Stimulated activated CD8-positive, alpha-beta memory T cell treated with anti-CD3 and anti-CD28 coated beads, Interleukin-7, amount 100 ng/mL, for 48 hours (primary cell): Measurements from ENCODE around the gene RRP8.

Experiments used
- DNase-seq, 2 donors: peaks; one replicate each; pipeline ENCODE4 v3.0.0-alpha.2; 2020; ENCODE audit warnings: low read depth in 1 of 2; ENCODE audit errors: extremely low read depth in 1 of 2

Gene RRP8

DNA sequence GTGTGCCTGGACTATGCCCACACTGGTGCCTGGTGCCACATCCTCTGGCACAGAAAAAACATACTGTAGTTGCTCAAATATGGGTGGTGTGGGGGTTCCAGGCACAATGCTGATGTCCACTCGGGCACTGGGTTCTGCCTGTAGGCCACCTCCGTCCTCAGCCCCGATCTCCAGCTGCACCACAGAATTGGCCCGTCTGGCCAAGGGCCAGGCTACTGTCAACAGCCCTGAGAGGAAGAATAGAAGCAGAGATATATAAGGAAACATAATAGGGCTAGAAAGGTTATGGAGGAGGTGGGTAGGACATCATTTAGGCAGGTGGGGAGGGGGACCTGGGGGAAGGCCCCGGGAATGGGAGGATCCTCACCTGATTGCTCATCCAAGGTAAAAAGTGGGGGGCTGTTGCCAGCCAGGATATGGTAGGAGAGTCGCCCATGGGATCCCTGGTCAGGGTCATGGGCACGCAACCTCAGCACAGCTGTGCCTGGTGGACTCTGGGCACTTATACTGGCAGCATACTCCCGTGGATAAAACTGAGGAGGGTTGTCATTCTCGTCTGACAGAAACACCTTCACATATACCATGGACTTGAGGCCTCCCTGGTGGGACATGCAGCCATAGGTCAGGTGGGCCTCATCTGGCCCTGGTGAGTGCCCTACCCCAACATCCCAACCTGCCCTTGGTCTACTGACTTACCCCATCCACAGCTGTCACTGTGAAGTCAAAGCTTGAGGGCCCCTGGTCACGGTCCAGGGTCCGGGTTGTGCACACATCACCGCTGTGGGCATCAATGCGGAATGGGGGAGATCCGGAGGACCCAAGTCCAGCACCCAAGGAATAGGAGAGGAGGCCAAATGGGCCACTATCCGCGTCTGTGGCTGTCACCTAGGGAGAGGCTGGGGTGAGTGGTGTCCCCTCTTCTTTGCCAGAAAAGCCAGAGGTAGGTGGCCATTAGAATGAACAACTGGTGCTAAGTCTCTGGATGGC, 30.3 kb upstream of the RRP8 start:
- no peak for DNase-seq

DNA sequence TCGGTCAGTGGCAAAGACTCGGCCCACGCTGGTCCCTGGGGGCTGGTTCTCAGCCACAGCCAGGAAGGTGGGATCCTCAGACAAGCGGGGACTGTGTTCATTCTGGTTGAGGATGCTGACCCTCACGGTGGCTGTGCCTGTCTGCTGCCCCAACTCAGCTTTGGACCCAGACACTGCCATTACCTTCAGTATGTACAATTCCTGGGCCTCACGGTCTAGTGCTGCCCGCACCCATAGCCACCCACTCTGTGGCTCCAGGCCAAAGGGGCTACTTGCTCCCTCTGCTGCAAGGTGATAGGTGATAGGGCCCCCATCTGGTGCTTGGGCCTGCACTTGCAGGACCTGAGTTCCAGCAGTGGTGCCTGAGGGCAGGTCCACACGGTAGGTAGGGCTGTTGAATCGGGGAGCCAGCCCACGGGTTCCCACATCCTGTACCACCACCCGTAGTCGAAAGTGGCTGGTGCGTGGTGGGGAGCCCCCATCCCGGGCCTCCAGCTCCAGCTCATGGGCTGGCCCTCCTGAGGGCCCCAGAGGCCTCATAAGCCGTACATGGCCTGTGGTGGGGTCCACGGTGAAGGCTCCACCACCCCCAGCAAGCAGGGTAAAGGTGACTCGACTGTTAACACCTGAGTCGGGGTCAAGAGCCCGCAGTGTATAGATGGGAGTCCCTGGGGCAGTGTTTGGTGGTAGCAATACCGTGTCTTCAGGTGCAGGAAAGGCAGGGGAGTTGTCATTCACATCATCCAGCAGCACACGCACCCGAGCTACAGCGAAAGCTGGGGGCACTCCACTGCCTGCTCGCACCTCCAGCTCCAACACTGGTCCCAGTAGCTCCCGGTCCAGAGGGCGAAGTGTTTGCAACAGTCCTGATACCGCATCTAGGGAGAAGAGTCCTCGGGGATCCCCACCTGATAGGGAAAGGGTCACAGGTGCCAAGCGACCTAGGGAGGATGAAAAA, 29.0 kb upstream of the RRP8 start:
- no peak for DNase-seq

DNA sequence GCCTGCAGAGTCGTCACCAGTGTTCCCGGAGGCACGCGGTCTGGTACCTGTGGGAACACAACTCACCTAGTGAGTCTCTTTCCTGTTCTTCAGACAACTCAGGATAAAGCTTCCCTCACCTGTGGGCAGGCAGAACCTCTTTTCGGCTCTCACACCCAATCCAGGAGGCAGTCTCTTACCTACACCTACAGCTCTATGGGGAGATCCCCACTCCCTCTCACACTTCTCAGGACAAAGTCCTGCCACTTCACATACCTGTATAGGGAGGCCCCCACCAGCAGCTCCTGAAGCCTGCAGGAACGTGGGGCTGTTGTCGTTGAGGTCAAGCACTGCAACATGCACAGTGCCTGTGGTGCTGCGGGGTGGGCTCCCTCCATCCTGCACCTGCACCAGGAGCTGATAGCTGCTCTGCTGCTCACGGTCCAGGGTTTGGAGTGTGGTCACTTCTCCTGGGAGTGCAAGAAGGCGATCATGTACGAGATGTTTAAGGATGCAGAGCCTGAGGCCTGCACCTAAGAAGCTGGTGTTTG, 28.0 kb upstream of the RRP8 start:
- DNase-seq, result no peak

DNA sequence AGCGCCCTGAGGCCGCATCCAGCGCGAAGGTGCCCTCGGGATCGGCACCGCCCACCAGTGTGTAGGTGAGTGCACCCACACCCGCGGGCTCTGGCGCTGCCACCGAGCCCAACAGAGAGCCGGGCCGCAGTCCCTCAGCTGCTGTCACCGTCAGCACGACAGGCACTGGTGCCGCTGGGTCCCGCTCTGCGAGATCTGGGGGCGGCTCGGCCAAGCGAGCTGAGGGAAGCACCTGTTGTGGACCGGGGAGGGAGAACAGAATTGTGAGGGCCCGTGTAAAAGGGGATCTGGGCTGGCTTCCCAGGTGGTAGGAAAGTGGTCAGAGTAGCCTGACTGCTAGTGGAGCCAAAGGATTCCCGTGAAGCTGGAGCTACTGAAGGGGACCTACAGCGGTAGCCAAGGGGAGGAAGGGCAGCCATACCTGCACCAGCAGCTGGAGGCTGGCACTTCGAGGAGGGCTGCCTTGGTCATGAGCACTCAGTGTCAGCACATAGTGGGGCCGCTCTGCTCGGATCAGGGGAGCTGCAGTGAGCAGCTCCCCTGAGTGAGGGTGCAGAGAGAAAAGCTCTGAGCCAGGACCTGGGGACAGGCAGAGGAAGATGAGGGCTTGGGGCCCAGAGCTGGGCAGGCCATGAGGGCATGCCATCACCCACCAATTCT, 27.3 kb upstream of the RRP8 start:
- DNase-seq, result no peak

DNA sequence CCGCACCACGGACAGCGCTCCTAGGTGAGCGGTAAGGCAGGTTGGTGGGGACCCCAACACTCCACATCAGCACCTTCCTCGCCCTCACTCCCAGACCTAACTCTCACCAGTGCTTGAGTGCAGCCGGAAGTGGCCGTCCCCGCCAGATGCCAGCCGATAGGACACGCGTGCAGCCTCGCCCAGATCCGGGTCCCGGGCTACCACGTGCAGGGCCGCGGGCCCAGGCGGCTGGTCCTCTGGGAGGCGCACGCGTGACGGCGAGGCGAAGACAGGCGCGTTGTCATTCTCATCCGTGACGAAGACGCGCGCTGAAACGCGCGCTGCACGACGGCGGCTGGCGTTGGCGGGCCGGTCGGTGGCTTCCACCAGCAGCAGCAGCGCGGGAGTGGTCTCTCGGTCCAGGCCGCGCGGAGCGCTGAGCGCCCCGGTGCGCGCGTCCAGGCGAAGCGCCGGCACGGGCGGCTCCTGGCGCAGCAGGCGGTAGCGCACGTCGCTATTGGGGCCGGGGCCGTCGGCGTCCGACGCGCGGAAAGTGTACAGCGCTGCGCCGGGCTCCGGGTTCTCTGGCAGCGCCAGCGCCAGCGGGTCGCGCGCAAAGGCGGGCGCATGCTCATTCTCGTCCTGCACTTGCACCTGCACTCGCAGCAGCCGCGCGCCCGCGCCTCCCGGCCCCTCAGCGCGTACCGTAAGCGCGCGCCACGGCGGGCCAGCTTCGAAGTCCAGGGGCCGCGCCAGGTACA, 26.6 kb upstream of the RRP8 start:
- no peak for DNase-seq

DNA sequence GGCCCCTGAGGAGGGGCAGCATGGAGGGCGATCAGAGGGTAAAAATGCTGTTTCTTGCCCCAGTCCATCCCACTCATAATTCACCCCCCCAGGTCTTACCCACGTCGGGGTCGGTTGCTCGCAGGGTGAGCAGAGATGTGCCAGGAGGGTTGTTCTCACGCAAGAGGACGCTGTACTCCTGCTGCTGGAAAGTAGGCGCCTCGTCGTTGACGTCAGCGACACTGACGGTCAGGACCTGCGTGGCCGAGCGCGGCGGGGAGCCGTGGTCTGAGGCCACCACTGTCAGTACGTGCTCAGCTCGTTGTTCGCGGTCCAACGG, 26.1 kb upstream of the RRP8 start:
- no peak for DNase-seq

DNA sequence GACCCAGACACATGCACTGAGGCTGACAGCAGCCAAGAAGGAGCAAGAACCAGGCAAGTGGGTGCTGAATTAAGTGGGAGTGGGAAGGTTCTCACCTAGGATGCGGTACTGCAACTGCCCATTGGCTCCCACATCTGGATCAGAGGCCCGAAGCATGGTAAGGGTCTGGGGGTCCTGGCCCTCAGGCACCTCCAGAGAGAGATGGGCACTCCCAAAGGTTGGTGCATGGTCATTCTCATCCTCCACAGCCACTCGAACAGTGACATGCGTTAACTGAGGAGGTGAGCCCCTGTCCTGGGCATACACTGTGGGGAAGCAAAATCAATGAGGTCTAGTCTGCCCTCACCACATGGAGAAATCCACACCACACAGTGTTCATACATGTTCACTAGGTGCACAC, 25.1 kb upstream of the RRP8 start:
- DNase-seq, result no peak

DNA sequence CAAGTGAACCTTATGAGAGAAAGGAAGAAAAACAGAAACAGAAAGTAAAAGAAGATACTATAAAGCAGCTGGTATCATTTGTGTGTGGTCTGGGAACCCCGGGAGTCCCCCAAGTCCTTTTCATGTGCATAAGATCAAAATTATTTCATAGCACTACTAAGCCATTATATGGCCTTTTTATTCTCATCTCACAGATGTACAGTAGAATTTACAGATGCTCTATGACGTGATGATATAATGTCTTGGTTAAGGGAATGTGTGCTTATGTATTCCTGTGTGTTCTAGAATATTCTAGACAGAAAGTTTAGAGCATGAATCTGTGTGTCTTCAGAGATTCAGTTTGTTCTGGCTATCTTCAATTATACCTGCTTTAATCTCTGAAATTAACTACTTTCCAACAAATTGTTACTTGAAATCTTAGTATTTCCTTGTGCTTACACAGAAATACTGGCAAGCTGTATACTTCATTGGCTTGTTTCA, 24.4 kb upstream of the RRP8 start:
- no peak for DNase-seq

DNA sequence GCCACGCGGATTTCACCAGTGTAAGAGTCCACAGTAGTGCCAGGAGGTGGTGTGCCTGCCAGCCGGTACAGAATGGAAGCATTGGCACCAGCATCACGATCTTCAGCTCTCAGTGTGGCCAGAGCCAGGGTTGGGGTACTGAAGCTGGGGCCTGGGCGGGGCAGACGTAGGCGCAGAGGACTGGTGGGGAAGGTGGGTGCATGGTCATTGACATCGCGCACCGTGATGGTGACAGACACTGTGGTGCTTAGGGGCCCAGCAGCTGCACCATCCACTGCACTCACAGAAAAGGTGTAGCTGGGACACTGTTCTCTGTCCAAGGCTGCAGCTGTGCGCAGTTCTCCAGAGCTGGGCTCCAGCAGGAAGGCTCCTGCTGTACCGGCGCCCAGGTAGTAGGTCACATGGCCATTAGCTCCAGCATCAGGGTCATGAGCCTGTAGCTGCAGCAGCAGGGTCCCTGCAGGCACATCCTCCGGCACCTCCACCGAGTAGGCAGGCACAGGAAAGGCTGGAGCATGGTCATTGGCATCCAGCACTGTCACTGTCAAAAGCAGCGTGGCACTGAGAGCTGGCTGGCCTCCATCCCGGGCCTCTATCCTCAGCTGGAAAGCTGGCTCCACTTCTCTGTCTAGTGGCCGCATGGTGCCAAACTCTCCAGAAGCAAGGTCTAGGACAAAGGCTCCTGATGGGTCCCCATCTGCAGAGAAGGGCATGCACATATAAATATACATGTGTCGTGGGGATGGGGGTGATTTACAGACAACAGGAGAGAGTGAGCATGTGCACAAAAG, 23.8 kb upstream of the RRP8 start:
- DNase-seq, result no peak

DNA sequence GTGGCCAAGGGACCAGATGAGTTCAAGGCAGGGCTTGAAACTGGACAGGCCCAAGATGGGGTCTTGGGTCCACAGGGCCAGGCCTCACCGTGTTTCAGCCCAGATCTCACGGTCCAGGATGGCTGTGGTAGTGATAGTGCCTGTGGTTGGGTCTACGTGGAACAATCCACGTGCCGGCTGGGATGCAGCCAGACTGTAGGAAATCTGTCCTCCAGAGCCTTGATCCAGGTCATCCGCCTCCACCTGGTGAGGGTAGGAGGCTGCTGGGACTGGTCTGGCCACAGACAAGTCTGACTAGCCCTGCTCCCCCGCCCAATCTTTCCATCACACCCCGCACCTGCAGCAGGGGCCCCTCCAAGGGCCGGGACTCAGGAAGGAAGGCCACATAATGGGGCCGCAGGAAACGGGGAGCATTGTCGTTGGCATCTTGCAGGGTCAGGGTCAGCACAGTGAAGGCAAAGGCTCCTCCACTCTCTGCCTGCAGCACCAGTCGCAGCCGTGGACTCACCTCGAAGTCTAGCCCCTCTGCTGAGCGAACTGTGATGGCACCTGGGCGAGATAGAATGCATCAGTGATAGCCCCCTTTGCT, 22.5 kb upstream of the RRP8 start:
- no peak for DNase-seq

DNA sequence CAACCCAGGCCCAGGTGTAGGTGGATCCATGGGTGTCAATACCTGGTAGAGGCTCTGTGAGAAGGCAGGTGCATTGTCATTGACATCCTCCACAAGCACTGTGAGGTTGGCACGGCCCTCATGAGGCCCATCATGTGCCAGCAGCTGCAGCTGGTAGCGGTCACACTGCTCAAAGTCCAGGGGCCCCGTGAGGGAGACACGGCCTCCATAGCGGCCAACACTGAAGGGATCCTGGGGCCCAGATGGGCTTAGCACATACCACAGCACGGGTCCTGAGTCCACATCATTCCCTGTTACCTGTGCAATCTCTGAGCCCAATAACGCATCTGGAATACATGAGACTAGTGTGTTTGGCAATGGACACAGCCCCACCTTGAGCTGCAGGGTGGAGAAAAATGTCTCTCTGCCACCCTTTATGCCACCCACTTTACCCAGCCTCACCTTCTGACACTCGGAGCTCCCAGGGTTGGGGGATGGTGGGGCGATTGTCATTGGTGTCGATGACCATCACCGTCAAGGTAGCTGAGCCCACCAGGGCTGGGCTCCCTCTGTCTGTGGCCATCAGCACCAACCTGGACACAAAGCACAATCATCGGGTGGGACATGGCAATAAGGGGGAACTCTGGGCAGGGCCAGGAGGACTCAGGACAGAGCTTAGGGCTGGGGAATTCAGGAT, 21.9 kb upstream of the RRP8 start:
- no peak for DNase-seq

DNA sequence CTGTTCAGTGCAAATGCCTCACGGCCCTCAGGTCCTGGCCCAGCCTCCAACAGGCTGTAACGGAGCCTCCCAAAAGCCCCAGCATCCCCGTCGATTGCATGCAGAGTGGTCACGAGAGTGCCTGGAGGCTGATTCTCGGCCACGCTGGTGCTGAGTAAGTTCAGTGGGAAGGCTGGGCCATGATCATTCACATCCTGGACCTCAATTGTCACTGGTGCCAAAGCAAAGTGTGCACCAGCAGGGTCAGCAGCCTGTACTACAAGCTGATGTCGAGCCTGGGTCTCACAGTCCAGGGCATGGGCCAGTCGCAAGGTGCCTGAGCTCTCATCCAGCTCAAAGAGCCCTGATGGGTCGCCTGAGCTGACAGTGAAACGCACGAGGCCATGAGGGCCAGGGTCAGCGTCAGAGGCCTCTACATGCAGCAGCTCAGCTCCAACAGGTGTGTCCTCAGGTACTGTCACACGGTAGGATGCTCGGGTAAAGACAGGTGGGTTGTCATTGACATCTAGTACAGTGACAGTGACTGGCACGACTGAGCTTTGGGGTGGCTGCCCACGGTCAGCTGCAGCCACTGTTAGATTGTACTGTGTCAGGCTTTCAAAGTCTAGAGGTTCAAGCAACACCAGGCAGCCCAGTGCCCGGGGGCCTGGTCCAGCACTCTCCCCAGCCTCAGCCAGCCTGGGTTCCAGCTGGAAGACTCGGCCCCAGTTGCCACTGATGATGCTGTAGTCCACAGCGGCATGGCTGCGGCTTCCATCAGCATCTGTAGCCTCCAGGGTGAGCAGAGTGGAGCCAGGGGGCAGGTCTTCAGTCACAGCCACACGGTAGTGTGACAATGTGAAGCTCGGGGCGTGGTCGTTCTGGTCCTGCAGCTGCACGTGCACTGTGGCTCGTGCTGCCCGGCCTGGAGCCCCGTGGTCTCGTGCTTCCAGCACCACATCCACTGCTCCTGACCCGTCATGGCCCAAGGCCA, 20.3 kb upstream of the RRP8 start:
- DNase-seq, result no peak

DNA sequence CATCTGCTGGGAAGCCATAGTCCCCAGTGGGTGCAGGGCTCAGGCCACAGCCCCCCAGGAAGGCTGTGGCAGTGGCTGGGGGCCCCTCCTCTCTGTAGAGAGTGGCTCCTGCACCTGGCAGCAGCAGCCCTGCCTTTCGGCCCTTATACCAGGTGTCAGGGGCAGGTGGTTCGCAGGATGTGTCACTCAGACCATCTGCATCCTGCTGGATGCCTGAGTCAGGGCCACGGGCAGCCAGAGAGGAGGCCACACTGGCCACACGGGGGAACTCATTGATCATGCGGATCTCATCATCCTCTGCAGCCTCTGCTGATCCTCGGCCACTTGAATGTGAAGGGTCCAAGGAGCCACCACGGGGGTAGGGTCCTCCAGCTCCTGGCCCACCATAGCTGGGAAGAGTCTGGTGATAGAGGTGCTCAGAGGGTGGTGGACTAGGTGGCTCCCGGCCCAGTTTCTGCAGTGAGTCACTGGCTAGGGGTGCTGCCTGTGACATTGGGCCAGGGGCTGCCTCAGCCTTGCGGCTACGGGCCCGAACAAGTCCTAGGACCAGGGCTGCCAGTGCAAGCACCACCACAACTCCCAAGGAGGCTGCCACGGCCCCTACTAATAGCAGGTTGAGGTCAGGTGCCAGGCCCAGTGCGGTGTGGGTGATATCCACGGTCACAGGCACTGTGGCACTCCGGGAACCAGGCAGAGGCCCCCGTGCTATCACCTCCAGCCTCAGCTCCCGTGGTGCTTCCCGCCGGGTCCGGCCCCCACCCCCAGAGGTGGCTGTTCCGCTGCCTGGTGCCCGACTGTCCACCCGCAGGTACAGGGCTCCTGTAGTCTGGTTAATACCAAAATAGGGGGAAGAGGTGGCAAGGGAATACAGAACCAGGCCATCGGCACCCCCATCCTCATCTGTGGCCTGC, 19.1 kb upstream of the RRP8 start:
- DNase-seq, result no peak

DNA sequence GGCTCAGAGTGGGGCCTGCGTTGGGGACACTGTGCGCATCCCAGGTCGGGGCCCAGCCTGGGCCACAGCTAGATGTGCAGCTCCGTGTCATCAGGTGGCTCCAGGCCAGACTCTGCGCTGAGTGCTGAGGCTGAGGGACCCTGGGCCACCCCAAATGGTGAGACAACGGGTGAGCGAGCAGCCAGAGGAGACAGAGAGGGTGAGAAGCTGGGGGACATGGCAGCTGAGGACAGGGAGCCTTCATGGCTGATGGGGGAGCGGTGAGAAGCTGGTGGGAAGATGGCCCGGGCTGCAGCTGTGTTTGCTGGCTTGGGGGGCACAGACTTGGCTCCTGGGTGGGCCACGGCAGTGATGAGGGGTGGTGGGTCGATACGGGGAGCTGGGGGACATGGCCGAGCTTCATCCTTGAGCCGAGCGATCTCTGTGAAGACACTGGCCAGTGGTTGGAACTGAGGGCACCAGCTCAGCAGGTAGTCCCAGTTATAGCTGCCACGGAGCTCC, 18.3 kb upstream of the RRP8 start:
- no peak for DNase-seq

DNA sequence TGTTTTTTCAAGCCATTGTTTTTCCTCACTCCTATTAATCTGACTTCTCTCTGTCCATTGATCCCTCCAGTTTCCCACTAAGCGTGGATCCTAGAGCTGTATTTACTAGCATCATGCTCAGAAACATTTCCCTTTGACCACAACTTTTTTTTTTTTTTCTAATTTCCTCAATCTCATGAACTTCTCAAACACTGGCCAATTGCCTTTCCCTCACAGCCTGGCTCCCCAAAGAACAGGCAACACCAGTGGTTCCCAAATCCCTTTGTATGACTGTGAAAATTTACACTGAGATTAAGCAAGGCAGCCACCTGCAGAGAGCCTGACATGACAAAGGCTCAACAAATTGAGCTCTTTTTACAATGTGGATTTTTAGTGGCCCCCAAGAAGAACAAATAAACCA, 17.2 kb upstream of the RRP8 start:
- no peak for DNase-seq
